Activated T-cell treated with anti-CD3 and anti-CD28 coated beads, Interleukin-2, amount 50 U/mL, for 1 hour (primary cell): Measurements from ENCODE around the gene EXTL2.
A peak's percentile ranks its signal among the peaks of the same experiment; 100 is the strongest.
"Not testable (repeated sequence)": the region's sequence is repeated elsewhere in the genome, so short reads cannot be mapped to it uniquely, and the experiment has no call there.

Experiments
- DNase-seq: peaks from one replicate; pipeline ENCODE4 v3.0.0-alpha.2; 2020

The EXTL2 gene, protein sequence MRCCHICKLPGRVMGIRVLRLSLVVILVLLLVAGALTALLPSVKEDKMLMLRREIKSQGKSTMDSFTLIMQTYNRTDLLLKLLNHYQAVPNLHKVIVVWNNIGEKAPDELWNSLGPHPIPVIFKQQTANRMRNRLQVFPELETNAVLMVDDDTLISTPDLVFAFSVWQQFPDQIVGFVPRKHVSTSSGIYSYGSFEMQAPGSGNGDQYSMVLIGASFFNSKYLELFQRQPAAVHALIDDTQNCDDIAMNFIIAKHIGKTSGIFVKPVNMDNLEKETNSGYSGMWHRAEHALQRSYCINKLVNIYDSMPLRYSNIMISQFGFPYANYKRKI

DNA sequence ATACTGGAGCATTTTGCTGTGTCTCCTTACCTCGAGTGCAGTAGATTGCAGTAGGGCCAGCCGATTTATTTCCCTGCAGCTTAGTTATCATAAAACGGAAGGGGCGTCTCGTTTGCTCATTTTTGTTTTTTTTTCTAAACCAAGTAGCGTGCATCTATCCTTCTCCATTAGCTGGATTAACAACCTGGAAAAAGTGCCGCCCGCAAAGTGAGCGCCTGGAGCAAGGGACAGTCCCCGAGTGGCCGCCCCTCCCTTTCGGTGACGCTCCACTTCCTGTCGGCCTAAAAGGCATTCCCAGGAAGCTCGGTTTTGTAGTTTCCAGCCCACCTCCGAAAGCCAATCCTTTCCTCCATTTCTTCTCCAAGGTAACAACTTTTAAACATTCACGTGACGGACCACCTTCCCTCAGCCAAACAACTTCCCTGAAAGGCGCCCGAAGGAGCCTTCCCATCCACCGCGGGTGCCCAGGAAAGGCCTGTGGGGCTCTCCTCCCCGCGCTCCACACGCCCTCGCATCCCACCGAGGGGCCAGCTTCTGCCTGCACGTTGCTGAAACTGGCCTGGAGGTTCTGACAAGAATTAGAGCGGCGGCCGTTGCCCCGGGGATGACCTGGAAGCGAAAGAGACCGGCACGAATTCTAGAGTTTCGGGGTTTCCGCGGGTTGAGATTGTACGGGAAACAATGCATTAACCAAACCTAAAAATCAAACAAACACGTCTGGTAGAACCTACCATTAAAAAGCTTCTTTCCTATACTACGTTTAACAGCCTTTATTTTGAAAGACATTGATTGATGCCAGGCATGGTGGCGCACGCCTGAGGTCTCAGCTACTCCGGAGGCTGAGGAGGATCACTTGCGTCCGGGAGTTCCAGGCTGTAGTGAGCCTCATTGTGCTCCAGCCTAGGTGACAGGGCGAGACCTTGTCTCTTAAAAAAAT, at the start of gene EXTL2:
Gene EXTL2, minus strand, starts transcription at position 240 of the 937 bp plus-strand sequence. CDS start 6,085 bp downstream, outside the sequence.
- peak; percentile 61 for DNase-seq

DNA sequence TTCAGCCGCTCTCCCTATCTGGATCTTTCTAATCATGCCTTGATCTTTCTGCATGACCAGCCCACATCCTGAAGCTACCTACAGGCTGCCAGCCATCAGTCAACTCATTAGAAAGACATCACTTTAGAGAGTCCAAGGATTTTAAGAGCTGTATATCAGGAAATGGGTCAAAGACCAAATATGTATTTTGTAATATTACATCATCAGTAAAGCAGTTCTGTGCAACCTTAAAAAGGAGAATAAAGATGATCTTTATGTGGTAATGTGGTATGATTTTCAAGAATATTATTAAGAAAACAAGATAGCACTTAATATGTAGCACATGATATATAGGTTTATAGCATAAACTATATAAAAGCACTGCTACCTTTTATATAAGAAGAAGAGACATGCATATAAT, 48.9 kb upstream of the EXTL2 start:
- DNase-seq: no peak

DNA sequence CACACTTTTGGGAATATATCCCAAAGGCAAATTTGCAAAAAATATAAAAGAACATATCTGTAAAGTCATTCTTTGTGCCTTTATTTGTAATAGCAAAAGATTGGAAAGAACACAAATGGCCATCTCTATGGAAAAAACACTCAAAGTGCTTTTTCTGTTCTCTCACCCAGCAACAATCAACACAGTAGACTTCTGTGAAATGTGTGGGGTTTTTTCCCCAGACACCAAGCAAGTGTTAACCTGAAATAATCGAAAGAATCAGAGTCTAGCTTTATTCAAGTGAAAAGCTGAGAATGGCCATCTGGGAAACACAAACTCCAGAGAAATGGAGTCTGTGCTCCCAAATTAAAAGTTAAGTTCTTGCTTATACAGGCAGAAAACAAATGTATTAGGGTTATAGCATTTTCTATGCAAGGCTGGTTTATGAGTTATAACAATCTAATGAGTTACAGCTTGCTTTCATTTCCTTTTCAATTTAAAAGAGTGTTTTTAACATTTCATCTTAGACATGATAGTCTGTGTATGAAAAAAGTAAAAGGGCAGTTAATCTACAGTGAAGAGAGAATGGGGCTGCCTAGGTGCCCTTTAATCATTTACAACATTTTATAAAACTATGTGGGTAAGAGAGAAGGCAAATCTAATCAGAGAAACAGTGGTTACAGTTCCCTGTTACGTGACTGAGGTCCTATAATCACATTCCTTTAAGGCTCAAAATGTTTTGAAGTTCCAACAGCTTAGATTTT, 47.8 kb upstream of the EXTL2 start:
- no peak for DNase-seq

DNA sequence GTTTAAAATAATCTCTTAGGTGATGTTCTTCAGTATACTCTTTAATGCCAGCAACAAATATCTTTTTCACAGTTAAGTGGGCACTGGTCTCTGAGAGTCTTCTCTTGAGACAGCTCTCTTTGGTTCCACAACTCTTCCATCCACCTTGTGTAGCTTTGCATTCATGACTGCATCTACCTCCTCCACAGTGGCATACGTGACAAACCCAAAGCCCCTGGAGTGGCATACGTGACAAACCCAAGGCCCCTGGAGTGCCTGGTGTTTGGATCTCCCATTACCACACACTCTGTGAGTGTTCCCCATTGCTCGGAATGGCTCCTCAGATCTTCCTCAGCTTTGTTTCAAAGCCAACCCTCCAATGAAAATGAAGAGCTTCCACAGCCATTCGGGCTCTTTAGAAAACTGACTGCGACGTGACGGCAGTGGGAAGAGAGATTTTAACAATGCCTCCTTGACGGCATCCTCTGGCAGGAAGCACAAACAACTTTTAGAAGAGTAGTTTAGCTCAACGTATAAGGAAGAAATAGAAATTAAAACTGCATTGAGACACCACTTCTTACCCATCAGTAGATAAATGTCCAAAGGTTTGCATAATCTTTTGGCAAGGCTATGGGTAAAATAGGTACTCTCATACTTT, 47.1 kb upstream of the EXTL2 start:
- no peak for DNase-seq

DNA sequence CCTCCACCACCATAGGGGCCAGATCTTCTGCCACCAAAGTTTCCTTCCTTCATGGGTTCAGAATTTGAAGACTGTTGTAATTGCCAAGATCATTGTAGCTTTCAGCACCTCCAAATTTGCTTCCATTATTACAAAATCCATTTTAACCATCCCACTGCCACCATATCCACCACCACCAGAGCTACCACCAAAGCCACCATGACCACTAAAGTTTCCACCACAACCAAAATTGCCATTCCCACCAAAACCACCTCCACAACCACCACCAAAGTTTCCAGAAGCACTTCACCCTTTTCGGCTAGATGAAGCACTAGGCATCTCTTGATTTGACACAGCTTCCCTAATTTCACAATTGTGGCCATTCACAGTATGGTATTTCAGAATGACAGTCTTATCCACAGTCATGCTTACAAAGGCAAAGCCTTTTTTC, 46.5 kb upstream of the EXTL2 start:
- no peak for DNase-seq

DNA sequence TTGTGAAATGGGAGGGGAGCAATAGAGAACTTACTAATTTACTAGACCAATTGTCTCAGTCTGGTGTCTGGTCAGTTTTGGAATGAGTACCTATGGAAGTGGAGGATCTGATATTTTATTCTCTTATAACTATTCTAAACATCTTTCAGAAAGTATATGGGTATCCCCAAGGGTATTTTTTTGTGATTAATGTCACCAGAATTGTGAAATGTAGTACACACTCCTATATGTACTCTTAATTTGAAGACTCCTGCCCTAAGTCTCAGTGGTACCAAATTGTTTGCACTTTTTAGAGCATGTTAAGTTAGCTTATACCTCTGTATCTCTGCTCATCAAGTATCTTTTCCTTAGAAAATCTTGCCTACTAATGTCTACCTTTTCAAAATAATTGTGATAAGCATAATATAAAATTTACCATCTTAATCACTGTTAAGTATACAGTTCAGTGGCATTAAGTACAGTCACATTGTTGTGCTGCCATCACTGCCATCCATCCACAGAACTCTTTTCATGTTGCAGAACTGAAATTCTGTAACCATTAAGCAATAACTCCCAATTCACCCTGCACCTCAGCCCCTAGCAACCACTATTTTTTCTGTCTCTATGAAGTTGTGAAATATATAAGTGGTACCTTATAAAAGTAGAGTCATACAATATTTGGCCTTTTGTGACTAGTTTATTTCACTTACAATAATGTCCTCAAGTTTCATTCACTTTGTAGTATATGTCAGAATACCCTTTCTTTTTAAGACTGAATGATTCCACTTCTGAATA, 41.7 kb upstream of the EXTL2 start:
- DNase-seq: no peak

DNA sequence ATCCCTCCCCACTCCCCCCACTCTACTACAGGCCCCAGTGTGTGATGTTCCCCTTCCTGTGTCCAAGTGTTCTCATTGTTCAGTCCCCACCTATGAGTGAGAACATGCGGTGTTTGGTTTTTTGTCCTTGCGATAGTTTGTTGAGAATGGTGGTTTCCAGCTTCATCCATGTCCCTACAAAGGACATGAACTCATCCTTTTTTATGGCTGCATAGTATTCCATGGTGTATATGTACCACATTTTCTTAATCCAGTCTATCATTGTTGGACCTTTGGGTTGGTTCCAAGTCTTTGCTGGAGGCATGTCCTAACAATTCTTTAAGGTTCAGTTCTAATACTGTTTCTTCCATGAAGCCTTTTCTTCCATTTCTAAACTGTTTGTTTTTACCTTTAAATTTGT, 38.9 kb upstream of the EXTL2 start:
- DNase-seq: not testable (repeated sequence)

DNA sequence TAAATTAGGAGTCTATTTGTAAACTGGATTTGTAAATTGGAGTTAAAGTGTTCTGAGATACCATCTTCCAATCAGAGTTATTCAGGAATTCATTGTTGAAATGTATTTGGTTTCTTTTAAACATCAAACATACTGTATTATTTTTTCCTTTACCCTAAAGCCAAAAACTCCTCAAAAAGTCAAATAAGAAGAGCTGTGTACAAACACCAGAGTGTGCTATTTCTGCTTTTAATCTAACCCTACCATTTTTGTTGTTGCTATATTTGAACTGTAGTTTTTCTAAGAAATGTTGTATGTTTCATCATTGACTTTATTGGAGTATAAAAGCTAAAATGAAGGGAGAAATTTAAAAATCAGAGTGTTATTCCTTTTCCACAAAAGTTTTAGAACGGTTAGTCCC, 37.1 kb upstream of the EXTL2 start:
- DNase-seq: no peak

DNA sequence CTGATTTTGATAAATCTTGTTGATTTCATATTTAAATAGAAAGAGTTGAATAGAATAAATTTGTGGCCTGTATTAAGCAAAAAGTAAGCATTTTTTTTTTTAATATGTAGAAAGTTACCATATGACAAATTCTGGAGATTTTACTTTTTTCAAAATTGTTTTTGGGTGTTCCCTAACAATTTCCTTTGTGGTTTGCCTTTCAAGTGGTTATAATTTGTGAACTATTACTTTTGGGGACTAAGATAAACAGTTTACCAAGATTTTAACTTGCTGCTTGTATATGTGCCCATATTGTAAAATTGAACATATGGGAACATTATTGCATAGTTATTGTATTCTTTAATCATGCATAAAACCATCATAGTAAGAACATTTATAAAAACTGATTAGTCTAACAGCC, 35.9 kb upstream of the EXTL2 start:
- DNase-seq: no peak

DNA sequence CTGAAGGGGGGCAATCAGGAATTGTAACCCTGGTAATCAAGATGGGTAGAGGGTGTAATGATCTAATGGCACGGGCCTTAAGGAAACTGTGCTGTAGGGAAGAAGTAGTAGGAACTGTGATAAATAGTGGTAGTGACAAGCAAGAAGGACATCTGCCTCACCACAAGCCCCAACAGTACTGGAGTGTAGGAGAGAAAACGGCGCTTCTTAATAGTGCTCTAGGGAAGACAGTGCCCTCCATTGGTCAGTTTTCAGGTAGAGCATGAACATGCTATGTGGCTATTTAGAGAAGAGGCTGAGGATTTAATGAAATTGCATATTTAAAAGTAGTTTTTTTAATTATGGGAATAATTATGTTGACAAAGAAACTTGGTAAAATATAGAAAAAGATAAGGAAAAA, 33.5 kb upstream of the EXTL2 start:
- no peak for DNase-seq

DNA sequence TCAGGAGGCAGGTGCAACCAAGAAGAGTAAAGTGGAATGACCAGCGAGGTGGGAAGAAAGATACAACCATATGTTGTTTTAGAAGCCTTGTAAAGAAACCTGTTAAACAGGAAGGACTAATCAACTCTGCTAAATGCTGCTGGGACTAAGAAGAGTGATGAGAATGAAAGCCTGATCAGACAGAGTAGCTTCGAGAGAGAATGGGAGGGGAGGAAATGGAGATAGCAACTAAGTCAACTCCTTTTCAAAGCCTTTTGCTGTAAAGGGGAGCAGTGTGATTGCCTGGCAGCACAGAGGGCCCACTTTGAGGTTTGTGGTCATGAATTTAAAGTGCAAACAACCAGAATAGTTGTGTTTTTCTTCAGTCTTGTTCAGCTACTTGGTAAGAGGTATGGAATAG, 32.6 kb upstream of the EXTL2 start:
- DNase-seq: peak; percentile 50

DNA sequence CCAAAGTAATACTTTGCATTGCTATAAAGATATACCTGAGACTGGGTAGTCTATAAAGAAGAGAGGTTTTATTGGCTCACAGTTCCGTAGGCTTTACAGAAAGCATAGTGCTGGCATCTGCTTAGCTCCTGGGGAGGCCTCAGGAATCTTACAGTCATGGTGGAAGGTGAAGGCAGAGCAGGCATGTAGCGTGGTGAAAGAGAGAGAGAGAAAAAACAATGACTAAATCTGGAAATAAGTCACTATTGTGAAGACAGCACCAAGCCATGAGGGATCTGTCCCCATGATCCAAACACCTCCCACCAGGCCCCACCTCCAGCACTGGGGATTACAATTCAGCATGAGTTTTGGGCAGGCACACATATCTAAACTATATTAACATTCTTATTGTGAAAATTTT, 31.6 kb upstream of the EXTL2 start:
- DNase-seq: no peak

DNA sequence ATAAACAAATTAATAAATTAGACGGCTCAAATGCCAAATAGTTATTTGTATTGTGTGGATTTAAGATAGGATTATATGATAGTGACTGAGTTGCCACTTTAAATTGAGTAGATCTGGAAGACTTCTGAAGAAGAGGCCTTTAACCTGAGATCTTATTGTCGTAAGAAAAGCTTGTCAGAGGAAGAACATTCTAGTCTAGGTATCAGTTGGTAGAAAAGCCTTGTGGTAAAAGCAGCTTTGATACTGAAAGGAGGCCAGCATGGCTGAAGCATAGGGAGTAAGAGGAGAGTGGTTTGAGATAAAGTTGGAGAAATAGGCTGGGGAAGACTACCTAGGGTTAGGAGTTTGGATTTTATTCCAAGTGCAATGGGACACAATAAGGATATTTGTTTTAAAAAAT, 30.3 kb upstream of the EXTL2 start:
- no peak for DNase-seq

DNA sequence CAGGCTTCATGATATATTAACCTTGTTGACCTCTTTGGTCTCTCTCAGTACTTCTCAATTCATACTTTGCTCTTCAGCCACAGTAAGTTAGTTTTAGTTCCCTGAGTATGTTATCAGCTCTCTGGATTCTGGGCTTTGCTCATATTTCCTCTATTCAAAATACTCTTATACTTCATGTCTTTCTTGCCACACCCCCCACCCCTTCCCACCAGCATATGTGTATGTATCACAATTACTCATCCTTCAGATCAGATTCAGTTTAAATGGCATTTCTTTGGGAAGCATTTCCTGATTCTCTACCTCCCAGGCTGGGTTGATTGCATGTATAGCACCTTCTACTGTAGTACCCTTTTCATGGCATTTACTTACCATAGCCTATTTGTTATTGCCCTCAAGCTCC, 29.6 kb upstream of the EXTL2 start:
- DNase-seq: no peak

DNA sequence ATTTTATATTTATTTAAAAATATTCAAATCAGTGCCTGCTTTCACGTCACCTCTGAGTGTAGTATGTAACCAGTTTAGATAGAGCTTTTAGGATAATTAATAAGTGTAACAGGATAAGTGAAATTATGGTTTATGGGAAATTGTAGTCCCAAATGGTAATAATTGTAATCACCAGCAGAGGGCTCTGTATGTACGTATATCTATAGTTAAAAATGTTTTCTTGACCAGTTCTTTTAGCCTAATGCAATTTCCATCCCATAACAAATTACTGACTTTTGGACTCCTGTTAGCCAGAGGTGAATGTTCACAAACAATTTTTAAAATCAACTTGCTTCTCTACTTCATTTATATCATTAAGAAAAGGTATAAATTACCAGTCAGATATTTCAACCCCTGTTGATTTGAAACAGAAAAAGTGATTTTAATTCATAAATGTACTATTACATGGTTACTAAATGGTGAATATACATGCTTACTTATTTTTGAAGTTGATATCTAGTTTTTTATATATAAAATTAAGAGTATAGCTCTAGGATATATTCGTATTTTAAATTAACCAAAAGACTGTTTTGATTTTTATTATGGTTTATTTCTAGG, 26.6 kb upstream of the EXTL2 start:
- no peak for DNase-seq

DNA sequence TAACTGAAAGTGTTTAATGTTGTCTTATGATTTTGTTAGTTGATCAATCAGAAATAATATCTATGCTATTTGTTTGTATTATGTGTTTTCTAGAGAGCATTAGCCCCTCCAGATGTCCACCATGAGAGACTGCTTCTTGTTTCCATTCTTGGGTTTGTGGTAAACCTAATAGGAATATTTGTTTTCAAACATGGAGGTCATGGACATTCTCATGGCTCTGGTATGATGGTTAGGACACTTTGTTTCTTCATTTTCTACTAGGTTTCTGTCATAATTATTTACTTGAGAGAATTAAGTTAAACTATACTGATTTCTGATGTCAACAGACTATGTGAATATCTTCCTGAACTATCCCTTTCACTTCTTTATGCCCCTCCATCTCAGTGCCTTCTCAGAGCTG, 17.4 kb upstream of the EXTL2 start:
- DNase-seq: no peak

DNA sequence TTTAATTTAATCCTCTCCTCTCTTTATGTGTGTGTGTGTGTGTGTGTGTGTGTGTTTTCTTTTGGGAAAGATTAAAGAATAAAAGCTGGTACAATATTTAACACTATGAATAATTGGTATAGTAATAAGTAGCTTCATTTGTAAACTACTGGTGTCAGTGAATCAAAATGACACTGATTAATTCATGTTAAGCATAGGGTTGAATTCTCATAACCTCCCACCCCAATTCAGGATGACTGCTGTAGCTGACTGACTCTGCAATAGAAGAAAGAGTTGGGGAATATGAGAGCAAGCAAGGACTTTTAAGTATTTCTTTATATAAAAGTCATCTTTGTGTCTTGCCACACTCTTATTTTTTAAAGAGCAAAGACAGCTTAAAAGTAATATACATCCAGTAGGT, 14.4 kb upstream of the EXTL2 start:
- DNase-seq: no peak

DNA sequence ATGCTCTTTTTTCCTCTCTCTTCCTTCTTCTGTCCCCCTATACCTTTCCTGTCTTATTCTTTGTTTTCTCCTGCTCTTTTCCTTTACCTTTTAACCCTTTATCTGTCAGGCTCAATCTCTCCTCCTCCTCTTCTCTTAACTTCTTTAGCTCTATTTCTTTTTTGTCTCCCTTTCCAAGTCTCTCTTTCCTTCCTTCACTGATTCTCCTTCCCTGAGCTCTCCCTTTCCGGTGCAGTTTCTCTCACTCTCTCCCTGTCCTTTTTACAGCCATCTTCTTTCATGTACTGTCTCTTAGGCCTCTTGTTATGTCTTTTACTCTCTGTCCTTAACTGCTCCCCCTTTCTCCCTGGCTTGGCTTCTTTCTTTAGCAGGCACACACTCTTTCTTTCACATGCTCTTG, 13.2 kb upstream of the EXTL2 start:
- DNase-seq: no peak

DNA sequence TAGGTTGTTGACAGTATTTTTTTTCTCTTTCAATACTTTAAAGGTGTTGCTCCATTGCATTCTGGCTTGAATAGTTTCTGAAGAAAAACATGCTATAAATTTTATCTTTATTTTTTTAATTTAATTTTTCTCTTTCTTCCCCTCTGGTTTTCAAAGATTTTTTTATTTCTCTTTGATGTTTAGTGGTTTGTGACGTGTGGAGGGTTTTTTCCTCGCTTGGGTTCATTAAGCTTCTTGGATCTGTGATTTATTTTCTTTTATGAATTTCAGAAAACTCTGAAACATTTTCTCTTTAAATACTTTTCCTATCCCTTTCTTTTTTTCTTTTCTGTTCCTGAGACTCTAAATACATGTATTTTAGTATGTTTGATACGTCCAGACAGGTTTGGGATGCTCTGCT, 10.5 kb upstream of the EXTL2 start:
- no peak for DNase-seq

DNA sequence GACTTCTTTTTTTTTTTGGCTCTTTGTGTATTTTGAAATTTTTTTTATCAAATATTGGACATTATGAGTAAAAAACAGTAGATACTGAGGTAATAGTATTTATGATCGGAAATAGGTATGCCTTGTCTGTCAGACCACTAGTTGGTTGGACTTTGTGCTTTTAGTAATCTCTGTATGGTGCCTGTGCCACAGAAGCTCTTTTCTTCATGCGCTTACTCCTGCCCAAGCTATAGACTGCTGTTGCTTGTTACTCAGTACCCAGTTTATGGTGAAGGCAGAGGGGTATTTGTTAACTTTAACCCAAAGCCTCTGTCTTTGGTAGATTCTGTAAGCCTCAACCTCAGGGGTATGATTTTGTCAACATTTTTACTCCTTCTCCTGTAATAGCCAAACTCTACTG, 9.9 kb upstream of the EXTL2 start:
- DNase-seq: no peak

DNA sequence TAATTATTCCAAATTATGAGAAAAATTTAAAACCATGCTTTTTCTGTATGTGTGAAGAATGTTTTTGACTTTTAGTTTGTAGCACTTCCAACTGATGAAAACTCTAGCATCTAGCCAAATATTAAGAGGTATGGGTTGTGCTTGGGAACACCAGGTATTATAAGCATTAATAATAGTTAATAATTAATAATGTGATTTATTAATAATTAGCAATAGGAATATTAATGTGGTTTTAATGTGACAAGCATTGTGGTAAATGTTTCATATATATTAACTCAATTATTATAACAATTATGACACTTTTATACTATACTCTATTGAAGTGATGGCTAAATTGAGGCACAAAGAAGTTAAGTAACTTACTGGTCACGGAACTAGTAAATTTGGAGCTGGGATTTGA, 9.1 kb upstream of the EXTL2 start:
- no peak for DNase-seq

DNA sequence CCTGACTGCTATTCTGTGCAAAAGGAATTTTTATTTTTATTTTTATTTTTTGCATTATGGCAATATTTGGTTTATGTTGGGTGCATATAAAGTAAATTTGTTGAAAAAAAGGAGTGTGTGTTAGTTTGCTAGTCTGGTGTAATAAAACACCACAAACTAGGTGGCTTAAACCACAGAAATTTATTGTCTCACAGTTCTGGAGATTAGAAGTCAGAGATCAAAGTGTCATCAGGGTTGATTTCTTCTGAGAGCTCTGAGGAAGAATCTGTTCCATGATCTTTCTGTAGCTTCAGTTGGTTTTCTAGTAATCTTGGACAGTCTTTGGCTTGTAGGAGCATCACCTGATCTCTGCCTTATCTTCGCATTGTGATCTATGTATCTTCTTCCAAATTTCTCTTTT, 7.7 kb upstream of the EXTL2 start:
- no peak for DNase-seq
